ENCODE data around the gene NFE2.
"Not testable (repeated sequence)": the region's sequence is repeated elsewhere in the genome, so short reads cannot be mapped to it uniquely, and the experiment has no call there.

The NFE2 gene

DNA sequence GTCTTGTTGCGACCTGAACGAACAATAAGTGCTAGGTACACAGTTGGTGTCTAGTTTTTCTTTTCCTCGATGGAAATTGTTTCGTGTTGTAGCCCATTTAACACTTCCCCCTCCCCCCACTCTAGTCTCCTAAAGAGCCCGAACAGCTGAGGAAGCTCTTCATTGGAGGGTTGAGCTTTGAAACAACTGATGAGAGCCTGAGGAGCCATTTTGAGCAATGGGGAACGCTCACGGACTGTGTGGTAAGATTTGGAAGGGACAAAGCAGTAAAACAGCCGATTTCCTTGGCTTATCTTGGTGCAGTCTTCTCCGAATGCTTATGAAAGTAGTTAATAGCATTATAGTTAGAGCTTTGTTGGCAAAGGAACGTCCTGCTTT lies 19.6 kb downstream of the NFE2 start:
- FAIRE-seq: not testable (repeated sequence)

DNA sequence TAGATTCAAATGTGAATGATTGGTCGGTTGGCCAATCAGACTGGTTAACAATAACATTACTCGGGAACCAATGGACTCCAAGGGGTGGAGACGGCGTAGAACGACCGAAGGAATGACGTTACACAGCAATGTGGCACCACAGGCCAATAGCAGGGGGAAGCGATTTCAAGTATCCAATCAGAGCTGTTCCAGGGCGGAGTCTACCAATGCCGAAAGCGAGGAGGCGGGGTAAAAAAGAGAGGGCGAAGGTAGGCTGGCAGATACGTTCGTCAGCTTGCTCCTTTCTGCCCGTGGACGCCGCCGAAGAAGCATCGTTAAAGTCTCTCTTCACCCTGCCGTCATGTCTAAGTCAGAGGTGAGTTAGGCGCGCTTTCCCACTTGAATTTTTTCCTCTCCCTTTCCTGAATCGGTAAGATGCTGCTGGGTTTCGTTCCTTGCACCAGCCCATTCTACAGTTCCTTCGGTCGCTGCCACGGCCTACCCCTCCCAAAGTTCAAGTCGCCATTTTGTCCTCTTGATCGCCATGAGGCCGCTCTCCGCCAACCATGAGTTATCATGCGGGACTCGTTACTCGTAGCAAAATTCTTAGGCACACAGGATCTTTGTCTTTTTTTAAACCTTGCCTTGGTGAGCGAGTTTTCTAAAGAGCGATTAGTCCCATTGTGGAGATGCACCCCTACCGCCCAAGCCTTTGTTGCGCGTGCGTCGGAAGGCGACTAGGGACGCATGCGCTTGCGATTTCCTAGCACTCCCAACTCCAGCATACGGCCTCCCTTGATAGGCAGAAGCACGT lies 20.2 kb downstream of the NFE2 start, which contains the start of gene HNRNPA1:
Gene HNRNPA1, plus strand, starts transcription at position 259 of the 793 bp plus-strand sequence. Its CDS starts 82 bp downstream, at position 341.
- FAIRE-seq: peak; percentile 97

DNA sequence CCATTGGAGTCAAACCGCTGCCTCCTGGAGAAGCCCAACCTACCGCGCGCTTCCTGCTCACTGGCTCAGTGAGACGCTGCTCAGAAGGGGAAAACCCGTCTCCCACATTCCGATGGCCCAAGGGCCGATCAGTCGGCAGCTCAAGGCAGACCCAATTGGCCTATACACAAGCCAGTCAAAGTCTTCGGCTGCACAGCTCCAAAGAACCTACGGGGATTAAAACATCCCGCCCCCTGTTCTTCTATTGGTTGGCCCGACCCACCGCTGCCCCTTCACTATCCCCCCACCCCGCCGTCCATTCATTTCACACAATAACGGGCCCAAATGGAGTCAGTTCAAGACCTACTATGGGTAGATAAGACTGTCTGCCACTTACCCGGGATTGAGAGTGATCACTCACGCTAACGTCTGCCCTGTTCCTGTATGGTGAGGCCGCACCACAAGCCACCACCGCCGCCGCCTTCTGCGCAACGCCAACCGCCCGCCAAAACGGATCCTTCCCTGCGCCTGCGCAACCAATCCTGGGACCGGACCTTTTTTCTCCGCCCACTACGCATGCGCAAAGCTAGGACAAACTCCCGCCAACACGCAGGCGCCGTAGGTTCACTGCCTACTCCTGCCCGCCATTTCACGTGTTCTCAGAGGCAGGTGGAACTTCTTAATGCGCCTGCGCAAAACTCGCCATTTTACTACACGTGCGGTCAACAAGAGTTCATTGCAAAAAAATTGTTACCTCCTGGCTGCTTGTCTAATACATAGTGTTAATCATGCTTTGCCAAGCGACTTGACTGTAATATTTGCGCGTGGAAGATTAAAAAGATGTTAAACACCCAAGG lies 21.0 kb downstream of the NFE2 start, which contains the start of gene CBX5:
Gene CBX5, minus strand, starts transcription at position 491 of the 836 bp plus-strand sequence. CDS start 22,472 bp downstream, outside the sequence.
- peak; percentile 93 for FAIRE-seq

DNA sequence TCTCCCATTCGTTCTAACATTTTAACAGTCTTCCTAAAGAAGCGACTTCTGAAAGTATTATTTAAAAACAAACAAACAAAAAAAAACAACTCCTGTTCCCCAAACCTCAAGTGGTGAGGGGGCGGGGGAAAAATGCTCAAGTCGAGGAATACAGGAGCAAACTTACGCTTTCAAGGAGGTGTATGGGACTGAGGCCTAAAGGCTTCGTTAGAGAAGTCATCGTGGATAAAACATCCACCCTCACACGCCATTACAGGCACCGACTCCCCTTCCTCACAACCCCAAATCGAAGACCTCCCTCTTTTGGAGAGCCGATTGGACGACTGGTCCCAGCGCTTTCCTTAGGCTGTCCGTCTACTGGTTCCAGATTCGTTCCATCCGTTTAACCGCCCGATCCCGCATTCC lies 21.6 kb downstream of the NFE2 start:
- FAIRE-seq: no peak

DNA sequence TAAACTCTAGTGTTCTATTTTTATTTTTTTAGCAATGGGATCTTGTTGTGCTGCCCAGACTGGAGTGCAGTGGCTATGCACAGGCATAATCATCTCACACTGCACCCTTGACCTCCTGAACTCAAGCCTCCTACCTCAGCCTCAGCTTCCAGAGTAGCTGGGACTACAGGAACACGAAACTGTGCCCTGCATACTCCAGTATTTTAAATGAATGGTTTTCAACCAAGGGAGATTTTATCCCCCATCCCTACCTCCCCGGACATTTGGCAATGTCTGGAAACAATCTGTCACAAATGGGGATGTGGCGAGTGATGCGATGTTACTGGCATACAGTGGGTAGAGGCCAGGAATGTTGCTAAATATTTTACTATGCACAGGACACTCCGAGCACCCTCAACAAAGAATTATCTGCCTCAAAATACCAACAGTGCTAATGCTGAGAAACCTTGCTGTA lies 23.0 kb downstream of the NFE2 start:
- FAIRE-seq: no peak

DNA sequence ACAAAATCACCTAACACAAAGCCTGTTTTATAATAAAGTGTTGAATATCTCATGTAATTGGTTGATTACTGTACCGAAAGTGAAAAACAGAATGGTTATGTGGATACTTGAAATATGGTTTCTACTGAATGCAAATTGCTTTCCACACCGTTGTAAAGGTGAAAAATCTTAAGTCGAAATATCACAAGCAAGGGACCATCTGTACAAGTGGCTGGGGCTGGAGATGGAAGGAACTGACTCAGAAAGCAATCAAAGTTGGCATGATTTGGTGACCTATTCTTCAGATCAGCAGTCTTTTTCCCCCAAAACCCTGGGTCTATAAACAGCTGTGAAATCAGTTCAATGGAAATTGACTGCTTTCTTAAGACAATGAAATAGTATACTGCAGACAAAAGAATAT lies 24.4 kb downstream of the NFE2 start:
- no peak for FAIRE-seq

DNA sequence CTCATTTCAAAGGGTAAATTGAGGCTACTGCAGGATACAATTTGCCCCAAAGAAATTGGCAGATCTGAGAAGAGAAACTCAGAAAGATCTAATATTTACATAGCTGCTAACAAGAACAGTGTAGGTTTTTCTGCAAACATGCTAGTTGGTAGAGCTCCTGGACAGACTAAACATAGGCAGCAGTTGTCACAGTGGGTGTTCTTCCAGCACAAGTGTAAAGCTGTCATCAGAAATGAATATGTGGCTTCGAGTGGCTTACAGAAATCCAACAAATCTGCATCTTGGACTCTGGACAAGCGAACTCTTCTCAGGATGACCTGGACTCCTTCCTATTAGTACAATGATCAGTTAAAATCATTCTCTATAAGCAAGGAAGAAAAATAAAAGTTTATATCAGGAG lies 26.8 kb downstream of the NFE2 start:
- no peak for FAIRE-seq

DNA sequence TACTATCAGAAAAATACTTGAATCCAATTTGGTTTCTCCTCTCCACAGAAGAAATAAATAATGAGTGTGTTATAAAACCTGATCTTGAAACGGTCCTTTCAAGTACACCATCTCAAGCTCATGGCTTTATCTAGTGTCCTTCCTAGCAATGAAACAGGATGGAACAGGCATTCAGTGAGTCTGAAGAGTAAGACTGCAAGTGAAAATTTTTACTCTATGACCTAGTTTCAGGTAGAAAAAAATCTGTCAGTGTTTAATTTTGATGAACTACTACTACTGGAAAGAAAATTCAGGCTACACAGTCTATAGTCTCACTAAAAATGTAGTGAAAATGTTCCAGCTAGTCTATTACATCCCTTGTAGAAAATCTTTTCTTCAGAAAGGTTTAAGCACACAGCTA lies 28.6 kb downstream of the NFE2 start:
- FAIRE-seq: peak; percentile 85

DNA sequence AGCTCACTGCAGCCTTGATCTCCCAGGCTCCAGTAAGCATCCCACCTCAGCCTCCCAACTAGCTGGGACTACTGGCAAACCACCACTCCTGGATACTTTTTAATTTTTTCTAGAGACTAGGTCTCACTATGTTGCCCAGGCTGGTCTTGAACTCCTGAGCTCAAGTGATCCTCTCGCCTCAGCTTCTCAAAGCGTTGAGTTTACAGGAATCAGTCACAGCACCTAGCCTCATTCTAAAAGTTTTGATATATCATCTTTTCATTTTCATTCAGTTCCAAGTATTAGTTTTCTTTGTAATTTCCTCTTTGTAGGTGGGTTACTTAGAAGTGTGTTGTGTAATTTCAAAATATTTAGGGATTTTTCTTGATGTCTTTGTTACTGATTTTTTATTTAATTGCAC lies 30.5 kb downstream of the NFE2 start:
- peak; percentile 36 for FAIRE-seq

DNA sequence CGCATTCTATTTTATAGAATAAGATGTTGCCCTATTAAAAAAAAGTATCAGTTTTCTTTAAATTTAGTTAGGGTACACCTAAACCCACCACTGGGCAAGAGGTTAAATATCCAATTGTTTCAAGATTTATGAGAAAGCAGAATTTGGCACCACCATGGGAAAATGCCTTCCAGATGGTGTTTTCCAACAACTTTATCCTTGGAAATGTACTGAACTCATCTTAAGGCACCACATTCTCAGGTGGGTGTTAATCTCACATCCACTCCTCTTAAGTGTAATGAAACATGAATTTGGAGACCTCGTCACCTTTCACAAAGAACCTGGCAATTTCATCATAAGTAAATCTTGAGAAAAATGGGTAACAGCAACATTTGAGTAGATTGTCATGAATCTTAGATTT lies 34.0 kb downstream of the NFE2 start:
- peak; percentile 50 for FAIRE-seq

DNA sequence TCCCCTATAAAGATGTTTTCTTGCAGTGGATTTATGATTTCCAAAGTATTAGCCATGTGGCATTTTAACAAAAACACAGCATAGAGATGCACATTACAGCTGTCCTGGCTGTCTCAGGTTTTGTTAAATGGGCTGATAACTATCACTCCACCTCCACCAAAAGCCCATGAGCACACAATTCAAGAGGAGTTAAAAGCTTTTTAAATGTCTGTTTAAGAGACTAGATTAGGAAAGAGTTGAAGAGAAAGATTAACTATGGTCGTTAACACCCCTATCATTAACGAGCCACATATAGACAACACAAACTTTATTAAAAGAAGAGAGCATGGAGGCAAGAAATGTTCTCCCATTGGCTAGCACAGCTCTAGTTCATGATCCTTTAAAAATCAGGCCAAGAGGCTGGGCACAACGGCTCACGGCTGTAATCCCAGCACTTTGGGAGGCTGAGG lies 35.4 kb downstream of the NFE2 start:
- FAIRE-seq: no peak

DNA sequence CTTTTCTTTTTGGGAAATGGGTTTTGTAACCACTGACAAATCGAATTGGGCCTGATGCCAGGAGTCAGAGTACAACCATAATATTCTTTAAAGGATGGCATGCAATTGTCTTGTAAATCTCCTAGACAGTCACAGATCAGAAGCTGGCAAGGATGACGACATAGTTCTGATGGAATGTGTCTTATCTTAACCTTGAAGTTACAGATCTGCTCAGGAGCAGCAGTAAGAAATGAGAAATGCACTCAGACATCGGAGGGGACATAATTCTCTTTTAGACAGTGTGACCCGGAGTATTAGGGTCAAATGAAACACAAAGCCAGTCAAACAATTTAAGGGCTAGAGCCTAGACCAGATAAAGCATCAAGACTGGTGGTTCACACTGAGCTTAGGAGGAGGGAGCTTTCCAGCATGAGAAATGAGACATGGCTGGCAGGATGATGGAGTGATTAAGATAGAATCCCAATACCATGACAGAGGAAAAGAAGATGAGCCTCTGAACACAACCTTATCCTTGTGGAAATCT lies 38.4 kb downstream of the NFE2 start:
- FAIRE-seq: no peak

DNA sequence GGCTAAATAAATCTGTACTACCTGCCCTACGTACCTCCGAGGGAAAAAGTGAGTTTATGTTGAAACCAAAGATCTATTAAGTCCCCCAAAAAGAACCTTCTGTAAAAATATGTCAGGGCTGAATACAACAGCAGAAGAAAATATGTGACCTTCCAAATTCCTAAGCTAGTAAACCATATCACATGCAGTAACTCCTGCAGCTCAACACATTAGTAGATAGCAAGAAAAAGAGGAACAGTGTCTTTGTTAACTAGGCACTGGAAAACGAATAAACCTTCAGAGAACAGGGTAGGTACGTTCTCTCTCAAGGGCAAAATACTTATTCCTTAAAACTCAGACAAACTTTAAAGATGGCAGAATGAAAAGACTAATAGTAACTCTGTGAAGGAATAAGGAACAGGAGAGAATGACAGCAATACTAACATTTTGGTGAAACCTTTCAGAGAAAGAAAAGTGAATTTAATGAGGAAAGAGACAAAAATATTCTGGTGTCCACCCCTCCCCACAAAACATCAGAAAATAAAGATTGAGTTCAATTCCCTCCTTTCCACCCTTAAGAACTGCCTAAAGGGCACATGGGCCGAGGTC lies 38.9 kb downstream of the NFE2 start:
- peak; percentile 98 for FAIRE-seq

DNA sequence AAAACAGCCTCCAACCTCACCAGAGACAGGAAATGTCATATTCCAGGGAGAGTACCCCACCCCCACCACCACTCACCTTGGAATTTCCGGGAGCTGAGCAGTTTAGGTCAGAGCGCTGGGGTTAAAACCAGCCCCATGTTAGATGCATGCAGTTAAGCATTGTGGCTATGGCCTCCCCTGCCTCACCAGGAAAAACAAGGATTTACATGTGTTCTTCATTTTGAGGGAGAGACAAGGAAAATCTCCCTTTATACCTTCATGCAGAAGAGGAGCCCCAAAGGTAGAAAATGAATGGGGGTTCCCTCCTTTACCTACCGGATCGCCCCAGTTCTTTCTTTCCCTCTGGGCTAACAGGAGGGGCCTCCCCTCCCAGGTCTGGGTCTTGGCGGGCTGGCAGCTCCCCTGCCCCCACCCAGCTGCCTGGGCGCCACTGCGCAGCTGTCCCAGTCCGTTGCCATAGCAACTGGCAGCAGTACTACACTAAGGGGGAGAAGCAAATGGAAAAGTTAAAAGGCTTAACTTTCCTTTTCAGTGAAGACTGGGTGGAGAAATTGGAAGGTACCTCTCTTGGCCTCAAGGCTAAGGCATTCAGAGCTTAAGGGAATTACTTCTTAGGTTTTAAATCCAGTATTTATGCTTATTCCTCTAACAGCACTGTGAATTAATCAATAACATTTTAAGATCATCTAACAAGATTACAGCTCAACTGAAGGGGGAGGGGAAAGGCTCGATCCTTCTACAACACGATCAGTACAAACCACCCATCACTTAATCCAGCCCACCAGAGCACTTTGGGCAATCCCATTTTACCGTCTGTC lies 41.4 kb downstream of the NFE2 start:
- FAIRE-seq: no peak

DNA sequence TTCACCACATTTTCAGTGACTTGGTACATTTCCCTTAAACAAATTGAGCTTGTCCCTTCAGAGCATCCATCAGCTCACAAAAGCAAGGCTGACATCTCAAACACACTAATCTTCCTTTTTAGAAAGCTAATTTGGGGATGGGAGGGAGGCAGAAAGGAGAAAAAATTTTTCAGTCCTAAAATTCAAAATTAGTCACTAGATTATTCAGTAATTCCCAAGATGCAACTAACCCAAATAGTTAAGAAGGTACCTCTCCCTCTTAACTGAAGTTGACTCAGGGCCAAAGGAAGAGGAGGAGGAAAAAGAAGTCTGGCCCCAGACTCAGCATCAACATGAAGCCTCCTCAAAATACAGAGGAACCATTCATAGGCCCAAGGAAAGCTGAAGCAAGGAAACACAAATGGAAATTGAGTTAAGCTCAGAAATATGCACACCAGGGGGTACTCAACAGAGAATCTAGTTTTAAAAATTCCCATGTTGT lies 42.6 kb downstream of the NFE2 start:
- FAIRE-seq: peak; percentile 98

DNA sequence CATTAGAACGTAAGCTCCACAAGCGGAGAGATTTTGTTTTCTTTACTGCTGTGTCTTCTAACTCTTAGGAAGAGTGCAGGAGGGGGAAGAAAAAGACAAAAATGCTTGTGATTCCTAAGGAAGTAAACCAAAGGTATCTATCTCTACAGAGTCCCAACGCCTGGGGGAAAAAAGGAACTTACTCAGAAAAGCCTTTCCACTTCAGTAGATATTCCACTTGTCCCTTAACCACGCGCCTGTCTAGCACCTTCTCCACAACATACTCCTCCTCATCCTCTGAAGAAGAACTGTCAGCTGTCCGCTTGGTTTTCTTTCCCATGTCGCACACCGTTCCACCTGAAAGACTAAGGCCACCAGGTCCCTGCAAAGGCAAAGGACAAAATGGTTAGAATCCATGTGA lies 43.5 kb downstream of the NFE2 start:
- FAIRE-seq: no peak

DNA sequence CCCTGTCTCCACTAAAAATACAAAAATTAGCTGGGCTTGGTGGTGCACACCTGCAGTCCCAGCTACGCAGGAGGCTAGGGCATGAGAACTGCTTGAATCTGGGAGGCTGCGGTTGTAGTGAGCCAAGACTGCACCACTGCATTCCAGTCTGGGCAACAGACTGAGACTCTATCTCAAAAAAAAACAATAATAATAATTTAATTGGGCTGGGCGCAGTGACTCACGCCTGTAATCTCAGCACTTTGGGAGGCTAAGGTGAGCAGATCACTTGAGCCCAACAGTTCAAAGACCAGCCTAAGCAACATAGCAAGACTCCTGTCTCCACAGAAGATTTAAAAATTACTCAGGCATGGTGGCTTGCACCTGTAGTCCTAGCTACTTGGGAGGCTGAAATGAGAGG lies 47.6 kb downstream of the NFE2 start:
- no peak for FAIRE-seq

DNA sequence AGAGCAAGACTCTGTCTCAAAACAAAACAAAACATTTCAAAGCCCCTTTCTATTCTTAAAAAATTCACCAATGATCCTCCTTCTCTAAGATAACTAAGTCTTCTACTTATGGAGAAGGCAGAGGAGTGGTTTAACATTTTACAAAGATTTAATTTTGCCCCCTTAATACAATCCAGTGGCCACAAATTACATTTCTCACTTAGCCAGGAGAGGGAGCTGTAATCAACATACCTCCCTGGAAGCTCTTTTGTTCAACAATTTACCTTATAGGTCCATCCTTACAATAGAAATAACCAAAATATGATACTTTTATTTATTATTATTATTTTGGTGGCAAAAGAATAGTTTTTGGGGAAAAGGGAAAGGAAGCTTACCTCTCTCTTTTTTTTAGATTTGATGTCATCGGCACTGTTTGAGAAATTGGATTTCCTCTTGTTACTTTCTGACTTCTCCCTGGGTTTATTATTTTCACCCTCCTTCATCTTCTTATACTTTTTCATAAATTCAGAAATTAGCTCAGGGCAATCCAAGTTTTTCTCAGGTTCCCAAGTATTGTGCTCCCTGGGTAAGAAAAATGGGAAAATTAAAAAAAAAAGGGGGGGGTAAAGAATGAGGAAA lies 49.0 kb downstream of the NFE2 start:
- peak; percentile 90 for FAIRE-seq

DNA sequence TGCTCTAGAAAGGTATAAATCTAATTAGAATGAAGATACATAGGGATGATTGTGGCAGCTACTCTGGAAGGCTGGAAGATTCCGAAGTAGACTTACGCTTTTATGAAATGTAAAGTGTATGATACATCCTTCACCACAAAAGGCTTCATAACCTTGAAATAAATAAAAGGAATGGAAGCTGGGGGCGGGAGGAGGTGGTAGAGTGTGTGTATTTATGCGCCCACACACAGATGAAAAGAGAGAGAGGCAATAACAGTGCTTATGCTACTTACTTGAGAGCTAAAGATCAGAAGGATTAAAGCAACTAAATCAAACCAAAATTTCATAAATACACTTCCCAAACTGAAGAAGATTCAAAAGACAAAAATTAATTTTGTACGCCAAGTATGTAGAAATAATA lies 51.3 kb downstream of the NFE2 start:
- no peak for FAIRE-seq

DNA sequence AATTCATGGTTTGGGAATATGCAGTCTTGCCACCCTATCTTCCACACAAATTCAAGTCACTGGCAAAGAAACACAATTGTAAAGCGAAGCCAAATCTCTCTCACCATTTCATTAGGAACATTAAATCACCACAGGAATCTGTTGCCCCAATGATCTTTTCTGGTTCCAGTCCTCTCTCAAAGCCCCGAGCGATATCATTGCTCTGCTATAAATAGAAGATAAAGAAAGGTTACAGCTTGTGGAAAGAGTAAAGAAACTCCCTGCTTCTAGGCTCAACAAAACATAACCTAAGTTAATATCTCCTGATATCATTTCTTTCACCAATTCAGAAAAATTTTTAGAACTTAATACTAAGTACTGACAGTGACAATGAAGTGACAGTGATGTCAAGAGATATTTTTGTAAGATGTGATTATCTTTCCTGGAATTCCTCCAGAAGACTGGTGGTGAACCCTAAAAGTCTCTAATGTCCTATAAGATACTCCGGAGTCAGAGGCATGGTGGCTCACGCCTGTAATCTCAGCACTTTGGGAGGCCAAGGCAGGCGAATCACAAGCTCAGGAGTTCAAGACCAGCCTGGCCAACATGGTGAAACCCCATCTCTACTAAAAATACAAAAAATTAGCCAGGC lies 54.7 kb downstream of the NFE2 start:
- no peak for FAIRE-seq

All from G401.6 (cell line).